GM21723 (cell line): ENCODE measurements around the gene RPUSD3.
"Not testable (repeated sequence)": the region's sequence is repeated elsewhere in the genome, so short reads cannot be mapped to it uniquely, and the experiment has no call there.

ENCODE experiments used
- ATAC-seq: cut with Tn5 transposase; IDR thresholded peaks from one replicate; pipeline ENCODE4 v1.9.1; 2021; ENCODE audit warnings: mild to moderate bottlenecking, moderate library complexity; ENCODE audit not compliant: unreplicated experiment

The RPUSD3 gene

DNA sequence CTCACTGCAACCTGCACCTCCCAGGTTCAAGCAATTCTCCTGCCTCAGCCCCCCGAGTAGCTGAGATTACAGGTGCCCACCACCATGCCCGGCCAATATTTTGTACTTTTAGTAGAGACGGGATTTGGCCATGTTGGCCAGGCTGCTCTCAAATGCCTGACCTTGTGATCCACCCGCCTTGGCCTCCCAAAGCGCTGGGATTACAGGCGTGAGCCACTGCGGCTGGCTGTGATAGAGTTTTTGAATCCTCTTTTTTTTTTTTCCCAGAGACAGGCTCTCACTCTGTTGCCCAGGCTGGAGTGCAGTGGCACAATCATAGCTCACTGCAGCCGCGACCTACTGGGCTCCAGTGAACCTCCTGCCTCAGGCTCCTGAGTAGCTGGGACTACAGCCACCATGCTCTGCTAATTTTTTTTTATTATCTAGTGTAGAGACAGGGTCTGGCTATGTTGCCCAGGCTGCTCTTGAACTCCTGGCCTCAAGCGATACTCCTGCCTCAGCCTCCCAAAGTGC lies 21.4 kb upstream of the RPUSD3 start:
- not testable (repeated sequence) for ATAC-seq

DNA sequence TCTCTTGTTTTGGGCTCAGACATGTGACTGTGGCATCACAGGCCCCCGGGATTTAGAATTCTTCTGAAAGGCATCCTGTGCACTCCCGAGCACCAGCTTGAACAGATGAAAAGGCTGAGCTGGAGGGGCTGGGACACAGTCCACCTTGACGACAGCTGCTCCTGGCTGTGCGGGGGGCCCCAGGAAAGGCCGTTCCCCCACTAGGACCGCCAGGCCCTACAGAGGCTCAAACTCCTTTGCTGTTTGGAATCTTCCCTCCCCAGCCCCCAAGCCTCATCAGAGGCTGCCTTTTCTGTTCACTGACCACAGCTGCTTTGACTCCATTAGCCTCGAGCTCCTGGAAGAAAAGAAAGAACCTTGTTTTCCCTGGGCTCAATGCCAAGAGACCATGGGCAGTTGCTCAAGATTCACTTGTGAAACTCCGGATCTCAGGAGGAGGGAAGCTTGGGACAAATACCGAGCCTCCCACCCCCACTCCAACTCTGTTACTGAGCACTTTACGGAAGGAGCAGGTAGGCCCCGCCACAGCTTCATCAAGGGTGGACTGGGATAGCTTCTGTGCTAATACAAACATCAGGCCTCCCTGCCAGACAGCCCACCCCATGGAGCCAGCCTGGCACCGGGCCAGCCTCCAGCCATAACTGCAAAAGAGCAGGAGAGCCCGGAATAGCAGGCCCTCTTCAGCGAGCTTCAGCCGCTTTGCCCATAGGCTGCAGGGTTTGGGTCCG lies 20.6 kb upstream of the RPUSD3 start:
- ATAC-seq: no peak

DNA sequence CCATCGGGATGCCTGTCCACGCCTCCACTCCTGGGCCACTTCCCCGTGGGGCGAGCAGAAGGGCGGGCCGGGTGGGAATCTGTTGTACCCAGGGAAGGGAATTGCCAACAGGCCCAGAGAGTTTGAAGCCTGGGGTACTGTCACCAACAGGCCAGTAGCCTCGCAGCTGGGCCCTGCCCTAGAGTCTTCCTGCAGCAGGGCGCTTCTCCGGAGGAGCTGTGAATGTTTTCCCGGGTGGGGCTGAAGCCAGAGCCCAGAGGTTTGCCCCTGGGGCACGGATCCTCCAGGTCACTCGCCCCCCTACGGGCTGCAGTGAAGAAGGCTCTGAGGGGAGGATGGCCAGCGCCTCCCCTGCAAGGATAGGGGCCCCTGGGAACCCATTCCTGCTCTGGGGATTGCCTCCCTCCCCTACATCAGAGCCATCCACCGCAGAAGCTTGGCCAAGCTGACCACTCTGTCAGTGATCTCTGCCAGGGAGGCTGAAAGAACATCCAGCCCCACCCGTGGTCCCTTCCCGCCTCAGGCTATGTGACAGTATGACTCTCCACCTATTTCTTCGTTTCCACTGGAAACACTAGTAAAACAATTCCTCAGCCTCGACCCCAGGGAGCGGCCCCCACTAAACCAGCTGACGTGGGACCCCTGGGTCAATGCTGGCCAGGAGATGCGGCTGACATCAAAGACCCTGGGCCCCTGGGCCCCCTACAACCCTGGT lies 19.4 kb upstream of the RPUSD3 start:
- ATAC-seq: no peak

DNA sequence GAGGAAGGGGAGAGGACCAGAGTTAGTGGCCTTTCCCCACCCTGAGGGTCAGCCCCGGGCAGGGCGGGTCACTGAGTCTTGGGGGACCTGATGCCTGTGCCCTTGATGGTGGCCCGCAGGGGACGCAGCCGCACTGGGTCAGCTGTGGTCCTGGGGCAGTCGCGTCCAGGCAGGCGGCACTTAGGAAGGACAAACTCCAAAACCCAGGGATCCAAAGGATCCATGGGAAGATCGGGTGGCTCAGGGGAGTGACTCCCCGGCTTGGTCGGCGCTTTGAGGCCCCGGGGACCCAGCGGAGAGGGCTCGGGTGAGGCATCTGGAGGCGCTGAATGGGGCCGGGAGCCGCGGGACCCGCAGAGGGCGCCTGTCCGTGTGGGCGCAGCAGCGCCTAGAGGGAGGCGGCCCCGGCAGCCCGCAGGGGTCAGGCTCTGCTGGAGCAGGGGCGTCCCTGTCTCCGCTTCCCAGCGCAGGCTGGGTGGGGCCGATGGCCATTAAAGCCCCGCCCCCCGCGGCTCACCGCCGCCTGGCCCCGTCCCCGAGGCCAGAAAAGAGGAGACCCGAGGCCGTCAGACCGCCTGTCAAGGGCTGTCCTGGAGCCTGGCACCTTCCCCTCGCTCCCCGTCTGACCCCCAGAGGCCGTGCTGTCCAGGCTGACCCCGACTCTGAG lies 18.7 kb upstream of the RPUSD3 start:
- no peak for ATAC-seq

DNA sequence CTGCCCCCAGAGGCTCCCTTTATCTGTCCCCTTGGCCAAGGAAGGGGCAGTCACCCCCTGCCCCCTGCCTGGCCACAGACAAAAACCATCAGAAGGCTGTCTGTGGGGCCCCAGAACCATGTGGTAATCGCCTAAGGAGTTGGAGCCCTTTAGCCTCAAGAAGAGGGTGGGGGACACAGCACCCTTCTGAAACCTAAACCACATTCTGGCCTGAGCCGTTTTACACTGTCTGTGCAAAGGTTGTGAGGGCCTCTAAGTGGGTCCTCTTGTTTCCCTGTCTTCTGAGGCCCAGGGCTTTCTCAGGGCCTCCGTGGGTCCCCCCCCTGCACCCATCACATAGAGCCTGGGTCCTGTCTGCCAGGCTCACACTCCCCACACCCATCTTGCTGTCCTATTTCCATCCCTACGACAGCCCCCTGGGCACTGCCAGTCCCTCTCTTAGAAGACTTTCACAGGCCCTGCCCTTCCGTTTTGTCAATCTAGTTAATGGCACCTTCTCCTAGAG lies 17.9 kb upstream of the RPUSD3 start:
- no peak for ATAC-seq

DNA sequence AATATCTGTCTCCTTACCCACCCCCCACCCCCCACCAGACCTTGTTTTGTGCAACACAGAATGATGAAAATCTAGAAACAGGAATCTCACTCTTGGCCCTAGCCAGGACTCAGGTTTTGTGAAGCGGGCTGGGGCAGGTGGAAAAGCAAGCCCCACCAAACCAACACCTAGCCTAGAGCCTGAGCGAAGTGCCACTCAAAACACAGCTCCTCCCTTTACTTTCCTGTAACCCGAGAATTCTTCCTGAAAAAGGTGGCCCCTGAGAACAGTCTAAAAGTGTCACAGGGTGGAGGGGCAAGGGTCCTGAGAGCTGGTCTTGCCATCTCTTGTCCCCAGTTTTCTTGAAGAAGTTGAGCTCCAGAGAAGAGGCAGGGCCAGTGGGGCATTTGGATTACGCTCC lies 17.4 kb upstream of the RPUSD3 start:
- ATAC-seq: no peak

DNA sequence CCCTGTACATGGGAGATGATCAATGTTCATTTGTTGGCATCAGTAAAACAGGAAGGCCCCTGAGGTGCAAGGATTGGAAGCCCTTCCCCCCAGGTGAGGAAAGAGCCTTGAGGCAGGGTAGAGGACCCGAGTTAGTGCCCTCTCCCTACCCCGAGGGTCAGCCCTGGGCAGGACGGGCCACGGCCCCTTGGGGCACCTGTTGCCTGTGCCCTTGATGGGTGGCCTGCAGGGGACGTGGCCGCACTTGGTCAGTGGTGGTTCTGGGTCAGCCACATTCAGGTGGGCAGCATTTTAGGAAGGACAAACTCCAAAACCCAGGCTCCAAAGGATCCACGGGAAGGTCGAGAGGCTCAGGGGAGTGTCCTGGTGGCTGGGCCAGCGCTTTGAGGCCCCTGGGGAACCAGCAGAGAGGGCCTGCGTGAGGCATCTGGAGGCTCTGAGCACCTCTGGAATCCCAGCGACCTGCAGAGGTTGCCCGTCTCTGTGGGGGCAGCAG lies 15.8 kb upstream of the RPUSD3 start:
- ATAC-seq: no peak

DNA sequence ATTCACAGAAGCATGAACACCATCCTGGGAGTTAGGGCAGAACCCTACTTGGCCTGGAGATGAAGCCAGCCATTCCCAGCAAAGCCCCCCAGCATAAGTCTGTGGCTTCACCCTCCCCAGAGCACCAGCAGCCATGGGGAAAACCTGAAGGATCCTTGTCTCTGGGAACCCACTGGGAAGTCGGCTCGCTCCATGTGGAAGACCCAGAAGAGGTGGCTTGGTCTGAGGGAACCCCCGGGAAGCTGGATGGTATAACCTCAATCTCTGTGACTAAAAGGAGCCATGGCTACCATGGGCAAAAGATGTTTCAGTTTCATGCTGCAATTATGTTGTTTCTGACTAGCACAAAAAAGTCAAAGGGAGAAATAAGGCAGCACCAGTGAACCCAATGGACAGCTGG lies 11.8 kb upstream of the RPUSD3 start:
- no peak for ATAC-seq

DNA sequence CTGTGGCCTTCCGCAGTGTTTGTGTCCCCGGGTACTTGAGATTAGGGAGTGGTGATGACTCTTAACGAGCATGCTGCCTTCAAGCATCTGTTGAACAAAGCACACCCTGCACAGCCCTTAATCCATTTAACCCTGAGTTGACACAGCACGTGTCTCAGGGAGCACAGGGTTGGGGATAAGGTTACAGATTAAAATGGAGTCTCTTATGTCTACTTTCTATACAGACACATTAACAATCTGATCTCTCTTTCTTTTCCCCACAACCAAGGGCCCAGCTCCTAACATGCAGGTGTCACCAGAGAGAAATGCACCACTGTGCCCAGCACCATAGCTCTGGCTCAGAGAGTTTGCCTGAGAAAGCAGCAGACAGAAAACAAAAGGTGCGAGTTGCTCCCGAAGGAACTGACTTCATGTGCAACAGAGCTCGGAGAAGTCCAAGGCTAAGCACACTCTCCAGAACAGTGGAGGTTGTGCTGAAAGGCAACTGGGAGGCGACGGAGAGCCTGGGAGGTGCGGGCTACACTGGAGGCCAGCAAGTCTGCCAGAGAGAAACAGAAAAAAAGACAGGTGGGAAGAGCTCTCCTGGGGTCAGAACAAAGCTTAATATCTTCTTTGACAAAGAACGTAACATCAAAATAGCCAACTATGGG lies 10.6 kb upstream of the RPUSD3 start:
- not testable (repeated sequence) for ATAC-seq

DNA sequence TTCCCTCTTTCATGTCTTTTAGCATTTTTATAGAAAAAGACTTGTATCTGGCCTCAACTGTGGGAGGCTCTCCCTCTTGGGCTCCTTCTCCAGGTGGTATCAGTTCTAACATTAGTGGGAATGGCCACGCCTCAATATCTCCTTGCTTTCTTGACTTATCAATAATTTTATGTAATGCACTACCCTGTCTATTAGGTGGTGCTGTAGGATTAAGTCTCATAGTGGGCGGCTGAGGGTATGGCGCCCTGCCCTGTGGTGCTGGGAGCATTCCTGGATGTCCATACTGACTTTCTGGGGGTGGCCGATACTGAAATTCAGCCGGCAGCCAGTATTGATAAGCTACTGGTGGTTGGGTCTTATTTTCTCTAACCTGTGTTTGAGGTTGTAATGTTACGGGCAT lies 8.7 kb upstream of the RPUSD3 start:
- ATAC-seq: no peak

DNA sequence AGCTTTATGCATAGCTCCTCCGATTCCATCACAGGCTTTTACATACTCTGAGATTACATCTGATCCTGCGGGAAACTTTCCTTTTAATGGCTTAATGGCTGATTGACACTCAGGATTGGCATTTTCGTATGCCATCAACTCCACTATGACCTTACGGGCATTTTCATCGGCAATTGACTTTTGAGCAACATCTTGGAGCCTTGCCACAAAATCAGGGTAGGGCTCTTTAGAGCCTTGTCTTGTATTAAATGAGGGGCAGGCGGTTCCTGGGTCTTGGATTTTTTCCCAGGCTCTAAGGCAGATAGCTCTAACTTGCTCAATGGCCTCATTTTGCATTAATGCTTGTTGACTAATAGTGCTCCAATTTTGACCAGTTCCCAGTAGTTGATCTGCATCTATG lies 8.1 kb upstream of the RPUSD3 start:
- not testable (repeated sequence) for ATAC-seq

DNA sequence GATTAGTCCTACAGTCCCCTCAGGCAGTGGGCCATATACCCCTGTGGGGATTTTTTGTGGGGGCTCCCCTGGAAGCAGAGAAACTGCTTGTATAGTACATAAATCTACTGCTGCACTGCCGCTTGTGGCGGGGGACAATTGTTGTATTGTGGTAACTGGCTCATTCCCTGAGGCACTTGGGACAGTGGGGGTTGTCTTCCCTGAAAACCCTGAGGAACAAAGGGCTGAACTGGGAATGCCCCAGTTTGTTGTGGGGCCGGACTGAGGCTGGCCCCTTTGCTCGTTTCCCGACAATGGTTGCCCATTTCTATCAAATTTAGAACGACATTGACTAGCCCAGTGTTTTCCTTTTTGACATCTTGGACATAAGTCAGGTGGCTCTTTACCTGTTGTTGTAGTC lies 7.6 kb upstream of the RPUSD3 start:
- not testable (repeated sequence) for ATAC-seq

DNA sequence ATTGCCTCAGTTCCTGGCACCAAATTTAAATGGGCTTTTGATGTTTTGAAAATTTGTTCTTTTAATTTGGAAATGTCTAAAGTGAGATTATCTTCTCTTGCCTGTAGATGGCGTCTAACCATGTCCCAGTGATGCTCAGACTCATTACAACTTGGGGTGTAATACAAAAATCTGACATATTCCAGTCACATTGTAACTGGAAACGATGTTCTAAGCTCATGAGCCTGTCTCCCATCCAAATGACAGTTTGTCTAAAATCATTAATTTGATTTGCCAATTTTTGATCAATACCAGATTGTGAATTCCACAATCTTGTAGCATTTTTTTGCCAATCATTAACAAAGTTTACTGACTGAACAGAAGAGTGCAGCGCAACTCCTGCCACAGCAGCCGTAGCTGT lies 5.1 kb upstream of the RPUSD3 start:
- not testable (repeated sequence) for ATAC-seq

DNA sequence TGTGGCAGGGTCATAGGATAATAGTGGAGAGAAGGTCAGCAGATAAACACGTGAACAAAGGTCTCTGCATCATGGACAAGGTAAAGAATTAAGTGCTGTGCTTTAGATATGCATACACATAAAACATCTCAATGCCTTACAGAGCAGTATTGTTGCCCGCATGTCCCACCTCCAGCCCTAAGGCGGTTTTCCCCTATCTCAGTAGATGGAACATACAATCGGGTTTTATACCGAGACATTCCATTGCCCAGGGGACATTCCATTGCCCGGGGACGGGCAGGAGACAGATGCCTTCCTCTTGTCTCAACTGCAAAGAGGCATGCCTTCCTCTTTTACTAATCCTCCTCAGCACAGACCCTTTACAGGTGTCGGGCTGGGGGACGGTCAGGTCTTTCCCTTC lies 4.1 kb upstream of the RPUSD3 start:
- ATAC-seq: not testable (repeated sequence)

DNA sequence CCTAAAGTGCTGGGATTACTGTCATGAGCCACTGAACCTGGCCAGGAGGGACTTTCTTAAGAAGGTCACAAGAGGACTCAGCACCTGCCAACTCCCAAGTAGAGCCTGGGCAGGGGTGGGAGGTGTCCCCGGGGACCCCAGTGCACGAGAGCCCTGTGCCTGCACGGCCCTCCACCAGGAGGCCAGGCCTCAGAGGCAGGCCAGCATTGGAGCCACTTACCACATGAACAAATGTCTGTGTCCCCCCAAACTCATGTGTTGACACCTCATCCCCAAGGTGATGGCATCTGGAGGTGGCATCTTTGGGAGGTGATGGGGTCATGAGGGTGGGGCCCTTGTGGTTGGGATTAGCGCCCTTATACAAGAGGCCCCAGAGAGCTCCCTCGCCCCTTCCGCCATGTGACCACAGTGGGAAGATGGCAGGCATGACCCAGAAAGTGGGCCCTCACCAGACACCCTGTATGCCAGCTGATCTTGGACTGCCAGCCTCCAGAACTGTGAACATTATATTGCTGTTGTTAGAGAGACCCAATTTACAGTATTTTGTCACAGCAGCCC lies 3.2 kb upstream of the RPUSD3 start:
- no peak for ATAC-seq

DNA sequence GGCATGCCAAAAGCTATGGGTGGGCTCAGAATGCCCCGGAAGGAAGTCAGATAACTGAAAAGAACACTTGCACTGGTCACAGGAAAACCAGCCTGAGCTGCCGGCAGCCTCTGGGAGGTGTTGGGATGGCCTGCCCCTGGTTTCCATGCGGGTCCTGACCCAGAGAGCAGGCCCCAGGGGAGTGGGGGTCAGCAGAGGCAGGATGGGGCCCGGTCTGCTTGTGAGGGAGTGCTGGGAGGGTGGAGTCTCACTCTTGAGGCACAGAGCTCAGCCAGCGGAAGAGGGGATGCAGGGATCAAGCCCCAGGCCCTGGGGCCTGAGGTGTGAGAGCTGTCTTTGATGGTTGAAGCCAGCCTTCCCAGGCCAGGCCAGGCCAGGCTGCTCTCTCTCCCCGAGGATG lies 2.4 kb upstream of the RPUSD3 start:
- ATAC-seq: no peak

DNA sequence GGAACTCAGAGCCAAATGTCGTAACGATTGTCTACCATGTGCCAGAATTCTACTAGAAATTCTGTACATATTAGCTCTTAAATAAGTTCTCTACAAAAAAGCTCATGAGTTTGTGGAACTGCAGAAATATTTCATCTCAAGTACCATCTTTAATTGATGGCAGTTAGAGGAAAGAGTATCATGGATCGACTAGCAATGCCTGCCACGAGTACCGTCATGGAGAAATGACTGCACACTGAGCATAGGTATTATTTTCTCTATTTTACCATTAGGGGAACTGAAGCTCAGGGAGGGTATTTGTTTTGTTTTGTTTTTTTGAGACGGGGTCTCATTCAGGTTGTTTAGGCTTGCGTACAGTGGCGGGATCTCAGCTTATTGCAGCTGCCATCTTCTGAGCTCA lies 2.8 kb downstream of the RPUSD3 start:
- no peak for ATAC-seq

DNA sequence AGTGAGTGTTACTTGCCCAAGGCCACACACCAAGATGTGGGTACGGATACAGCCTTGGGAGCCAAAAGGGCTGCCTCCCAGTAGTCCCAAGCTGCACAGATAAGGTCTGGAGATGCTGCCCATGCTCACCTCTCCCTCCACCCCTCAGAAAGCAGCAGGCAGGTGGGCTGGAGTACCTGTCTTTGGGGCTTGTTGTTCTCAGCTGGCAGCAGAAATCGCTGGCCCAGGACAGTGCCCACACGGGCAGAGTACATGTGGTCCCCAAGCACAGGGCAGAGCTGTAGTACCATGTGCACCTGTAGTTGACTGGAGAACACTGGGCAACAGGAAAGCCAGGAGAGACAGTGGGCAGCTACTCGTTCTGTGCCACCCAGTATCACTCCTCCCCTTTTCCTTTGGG lies 5.0 kb downstream of the RPUSD3 start:
- ATAC-seq: no peak

DNA sequence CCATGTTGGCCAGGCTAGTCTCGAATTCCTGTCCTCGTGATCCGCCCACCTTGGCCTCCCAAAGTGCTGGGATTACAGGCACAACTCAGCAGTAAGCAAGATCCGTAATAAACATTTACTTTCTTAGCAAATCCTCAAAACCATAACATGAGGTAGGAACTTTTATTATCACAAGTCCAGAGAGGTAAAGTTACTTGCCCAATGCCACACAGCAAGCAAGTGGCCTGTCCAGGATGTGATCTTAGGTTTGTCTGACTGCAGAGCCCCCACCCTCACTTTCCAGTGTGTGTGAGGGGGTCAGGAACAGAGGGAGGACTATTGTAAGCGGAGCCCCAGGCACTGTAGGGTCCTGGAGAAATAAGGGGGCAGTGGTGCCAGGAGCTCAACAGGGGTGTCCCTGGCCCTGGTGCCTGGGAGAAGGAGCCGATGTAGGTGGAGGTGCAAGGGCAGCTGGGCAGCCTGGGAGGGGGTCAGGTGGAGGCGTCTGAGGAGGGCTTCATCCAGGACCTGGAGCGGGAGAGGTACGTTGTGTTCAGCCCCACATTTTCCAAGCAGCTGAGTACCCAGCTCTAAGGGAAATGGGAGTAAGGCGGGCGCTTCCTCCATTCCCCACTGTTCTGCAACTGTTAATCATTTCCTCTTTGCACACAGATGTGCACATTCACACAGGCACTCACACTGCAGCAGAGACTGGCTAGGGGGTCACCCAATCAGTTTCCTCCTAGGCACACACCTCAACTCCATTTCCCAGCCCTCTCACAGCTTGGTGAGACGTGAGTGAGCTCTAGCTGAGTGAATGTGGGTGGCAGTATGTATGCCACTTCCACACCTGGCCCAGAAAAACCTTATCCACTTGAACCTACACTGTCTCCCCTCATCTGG lies 5.9 kb downstream of the RPUSD3 start:
- ATAC-seq: no peak
